Esophagus mucosa (tissue), 1 donor: ENCODE measurements around the gene PEDS1. TPM values are rescaled to one million over a fixed set of nuclear protein-coding genes. Genes with fewer than 3 reads are reported as not detected.
A peak's percentile ranks its signal among the peaks of the same experiment; 100 is the strongest.
"Not testable (repeated sequence)": the region's sequence is repeated elsewhere in the genome, so short reads cannot be mapped to it uniquely, and the experiment has no call there.

Experiments used
- ATAC-seq: fragments of 200-7000 bp; cut with Tn5 transposase; one replicate; pipeline ENCODE4 v1.9.1; 2020
- total RNA-seq: library from RNA; stranded (reverse); gene quantifications from one replicate; pipeline ENCODE4 v1.2.4, GENCODE V29; 2023
- donor health status: DM: yes; HTN: yes; CAD: no.

PEDS1 gene
- total RNA-seq, 1 donor from 2014 or later: 27.0 TPM

DNA sequence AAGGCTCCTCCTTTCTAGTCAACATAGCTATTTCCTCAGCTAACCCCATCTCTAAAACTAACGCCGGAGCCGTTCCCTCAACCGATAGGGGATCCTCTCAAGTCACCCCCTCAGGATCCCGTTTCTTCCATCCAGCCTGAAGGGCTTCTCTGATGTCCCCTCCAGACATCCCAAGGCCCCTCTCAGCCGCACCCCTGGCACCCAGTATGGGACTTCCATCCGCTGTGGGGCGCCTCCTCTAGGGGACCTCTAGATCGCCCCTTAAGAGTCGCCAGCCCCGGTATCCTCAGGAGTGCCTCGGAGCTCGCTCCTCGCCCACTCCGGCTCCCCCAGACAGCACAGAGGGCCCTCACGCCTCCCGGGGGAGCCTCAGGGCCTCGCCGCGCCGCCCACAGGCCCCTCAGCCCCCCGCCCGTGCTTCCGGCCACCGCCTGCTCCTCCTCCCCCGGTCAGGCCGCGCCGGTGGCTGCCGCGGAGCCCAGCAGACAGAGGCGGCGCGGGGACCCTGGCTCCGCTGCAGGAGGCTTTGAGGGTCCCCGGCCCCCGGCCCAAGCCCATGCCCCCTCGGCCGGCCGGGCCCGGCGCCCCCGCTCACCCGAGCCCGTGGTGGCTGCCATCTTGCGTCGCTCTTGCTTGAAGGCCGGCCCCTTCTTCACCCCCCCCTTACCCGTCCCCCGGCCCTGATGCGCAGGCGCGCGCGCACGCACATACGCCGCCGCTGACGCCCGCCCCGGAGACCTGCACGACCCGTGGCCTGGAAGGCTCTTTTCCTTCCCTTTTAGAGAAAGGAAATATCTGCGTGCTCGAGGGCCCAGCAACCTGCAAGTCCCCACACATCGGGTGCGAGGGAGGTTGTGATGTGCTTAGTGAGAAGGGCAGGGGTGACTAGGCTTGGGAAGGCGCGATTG lies 40.8 kb downstream of the PEDS1 start, which contains the start of gene UBE2V1:
Gene UBE2V1, minus strand, starts transcription at position 639 of the 908 bp plus-strand sequence. Its CDS starts 22 bp downstream, at position 617.
- peak; percentile 75 for ATAC-seq

DNA sequence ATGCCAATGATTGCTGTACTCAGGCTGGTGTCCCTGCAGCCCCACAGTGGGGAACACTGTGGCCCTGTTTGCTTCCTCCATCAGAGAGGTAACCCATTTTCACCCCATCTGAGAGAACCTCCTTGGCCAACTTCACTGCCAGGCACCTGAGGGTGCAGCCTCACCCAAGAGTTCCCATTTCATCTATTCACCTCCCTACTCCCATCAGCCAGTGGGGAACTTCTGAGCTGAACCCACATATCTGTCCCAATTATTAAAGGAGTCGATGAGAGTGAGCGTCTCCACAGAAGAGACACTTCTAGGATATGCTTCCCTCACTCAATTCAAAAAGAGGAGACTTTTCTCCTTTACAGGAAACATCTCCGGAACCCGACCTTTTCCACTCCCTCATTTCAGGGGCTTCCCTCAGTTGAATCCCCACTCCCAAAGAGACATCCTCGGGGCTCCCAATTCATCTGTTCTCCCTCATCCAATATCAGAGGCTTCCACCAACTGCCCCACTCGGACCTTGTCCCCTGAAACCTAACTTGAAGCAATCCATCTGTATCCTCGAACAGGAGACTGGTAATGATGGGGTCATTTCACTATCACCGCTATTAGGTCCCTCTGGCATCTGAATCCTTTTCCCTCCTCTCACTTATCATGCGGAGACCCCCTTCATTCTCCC lies 41.6 kb downstream of the PEDS1 start:
- ATAC-seq: no peak

DNA sequence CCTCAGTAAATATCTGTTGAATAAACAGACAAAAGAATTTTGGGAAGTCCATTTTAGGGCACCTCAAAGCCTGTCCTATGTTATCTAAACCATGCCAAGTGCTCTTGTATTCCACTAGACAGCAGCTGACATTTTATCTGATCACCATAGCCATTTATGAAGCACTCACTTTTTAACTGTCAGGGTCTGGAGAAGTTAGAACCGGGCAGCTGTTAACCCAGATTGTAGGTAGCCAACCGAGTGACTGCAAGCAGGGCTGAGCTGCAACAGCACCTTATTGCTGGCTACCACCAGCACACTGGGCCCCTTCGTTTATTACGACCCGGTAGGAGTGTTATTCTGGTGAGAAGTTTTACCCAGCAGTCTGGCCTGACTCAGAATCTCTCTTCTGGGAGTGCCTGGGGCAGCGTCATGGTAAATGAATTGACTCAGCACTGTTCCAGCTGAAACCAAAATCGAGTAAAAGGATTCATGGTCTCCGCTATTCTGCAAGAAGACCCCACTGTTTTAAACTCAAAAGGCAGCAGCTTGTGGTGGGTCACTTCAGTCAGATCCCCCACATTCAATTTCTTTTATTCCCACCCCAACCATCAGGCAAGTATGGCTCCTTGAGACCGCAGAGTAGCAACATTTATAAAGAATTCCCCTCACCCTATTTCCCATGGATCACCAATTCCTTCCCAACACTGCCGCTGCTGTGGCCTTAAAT lies 42.2 kb downstream of the PEDS1 start:
- peak; percentile 40 for ATAC-seq

DNA sequence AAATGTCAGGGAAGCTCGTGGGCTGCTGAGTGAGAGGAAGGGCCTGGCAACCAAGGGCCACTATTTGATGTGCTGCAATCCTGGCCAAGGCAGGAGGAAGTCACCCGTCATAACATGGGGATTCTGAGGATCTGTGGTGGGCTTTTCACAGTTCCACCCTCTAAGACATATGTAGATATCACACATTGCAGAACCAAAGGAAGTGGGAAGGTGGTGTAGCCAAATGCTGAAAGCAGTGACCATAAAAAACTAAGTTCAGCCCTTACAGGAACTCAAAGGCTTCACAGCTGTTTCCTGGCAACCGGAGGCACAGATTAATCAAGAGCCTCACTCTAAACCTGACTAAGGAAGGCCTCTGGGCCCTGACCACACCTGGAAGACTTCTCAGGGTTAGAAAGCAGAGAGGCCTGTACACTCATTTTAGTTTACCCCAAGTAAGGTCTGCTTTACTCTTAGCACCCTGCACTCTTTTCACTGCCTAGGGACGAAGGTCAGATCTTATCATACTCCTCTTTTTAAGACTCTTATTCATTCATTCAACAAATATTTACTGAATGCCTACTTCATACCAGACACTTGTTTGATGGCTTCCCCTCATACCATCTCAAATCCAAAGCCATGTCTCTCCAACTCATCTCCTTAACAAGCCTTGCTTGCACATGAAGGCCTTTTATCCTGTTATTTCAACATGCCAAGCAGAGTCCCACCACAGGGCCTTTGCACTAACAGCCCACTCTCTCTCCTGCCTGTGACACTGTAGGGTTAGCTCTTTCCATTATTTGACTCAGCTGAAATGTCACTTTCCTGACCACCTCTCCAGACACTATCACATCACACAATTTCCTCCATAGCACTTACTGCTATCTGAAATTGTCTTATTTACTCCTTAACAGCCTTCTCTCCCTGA lies 43.1 kb downstream of the PEDS1 start:
- ATAC-seq: peak; percentile 52

DNA sequence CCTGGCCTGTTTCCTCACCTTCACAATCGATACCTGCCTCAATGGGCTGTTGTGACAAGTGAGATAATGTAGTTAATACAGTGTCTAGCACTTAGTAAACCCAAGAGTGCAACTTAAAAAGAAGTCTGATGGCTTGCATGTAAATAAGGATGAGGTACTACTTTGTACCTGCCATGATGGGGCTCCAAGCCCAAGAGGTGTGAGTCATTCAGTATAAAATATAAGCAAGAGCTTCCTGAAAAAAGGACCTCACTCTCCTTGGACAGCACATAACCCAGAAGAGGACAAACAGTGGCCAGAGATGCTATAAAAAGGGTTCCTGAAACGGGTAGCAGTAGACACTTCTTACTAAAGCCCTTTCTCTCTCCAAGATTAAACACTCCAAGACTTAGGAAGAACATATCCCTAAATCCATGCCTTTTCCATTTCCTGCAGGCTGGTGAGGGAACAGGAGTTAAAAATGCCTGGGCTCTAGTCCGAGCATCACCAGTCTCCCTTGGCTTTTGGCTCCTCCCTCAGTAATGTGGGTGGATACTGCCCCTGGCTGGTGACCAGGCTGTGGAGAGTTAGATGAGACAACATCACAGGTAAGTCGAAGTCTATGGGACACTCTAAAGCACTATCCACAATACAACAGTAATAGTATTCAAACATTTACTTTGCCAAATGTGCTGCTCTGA lies 44.8 kb downstream of the PEDS1 start:
- no peak for ATAC-seq

DNA sequence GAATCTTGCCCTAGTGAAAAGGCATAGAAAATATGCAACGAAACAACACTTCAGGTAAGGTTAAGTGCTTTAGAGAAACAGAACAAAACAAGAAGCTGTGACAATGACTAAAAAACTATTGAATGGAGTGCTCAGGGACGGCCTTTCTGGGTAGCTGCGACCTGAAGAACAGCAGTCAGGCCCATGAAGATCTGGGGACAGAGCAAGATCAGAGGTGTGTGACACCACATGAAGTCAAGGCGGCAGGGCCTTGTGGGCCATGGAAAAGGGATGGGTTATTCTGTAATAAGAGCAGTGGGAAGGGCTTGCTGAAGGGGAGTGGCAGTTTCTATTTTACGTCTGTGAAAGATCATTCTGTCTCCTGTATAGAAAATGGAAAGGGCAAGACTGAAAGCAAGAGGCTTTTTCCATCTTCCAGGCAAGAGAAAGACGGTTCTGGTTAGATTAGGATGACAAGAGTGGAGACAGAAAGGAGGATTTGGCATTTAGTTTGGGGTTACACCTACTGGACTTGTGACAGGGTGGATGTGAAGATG lies 45.7 kb downstream of the PEDS1 start:
- ATAC-seq: no peak

DNA sequence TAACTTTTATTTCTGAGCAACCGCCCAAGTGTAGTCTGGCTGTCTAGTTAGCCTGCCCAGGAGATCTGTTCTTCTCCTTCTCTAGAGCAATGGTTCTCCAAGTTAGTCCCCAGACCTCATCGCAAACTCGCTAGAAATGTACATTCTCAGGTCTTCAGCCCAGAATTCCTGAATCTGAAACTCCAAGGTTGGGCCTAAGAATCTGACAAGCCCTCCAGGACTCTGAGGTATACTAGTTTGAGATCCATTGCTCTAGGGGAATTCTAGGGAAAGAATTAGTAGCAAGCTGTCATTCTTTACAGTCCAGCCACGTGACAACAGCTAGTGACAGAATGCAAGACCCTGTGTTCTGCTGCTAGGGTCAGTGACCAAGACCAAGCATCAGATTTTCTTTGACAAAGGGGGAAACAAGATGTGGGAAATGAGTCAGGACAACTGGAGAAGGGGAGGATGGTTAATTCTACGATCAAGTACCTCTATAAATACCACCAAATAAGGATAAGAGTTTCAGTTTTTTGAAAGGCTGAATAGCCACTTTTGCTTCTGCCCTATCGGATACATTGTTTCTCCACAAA lies 46.4 kb downstream of the PEDS1 start:
- ATAC-seq: no peak

DNA sequence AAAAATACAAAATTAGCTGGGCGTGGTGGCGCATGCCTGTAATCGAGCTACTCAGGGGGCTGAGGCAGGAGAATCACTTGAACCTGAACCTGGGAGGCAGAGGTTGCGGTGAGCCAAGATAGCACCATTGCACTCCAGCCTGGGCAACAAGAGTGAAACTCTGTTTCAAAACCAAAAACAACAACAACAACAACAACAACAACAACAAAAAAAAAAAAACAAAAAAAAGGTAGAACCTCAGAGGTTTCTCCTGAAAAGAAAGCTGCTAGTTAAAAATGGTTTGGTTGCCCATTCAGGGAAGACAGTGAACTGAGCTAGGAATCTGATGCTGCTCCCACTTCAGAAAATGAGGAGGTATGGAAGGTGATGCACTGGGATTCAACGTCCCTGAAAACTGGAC lies 46.9 kb downstream of the PEDS1 start:
- not testable (repeated sequence) for ATAC-seq

Other genes with a start within 250 kb of the PEDS1 start
- 4.1 TPM for gene SPATA2, start 238.2 kb downstream of the PEDS1 start, total RNA-seq
- gene RNF114, start 217.3 kb downstream of the PEDS1 start, total RNA-seq: 36.1 TPM
- 0.36 TPM for gene SNAI1, start 170.7 kb downstream of the PEDS1 start, total RNA-seq
- 75.6 TPM for gene UBE2V1, start 40.6 kb downstream of the PEDS1 start, total RNA-seq
- gene CEBPB, start 37.1 kb upstream of the PEDS1 start, total RNA-seq: 59.8 TPM